Endodermal cell (in vitro differentiated cells): Measurements from ENCODE around the gene CORO2A. TPM values are rescaled to one million over a fixed set of nuclear protein-coding genes. Genes with fewer than 3 reads are reported as not detected.

Source experiments
- DNase-seq: peaks from one replicate; pipeline ENCODE4 v3.0.0-alpha.2; 2017
- H3K27ac ChIP-seq: 2 replicates; pipeline ENCODE4 v1.5.1; 2013; ENCODE audit warnings: mild to moderate bottlenecking, low read depth, low read length, moderate library complexity
- H3K27me3 ChIP-seq: 2 replicates; pipeline ENCODE4 v1.6.1; 2013; ENCODE audit warnings: mild to moderate bottlenecking, low read length, moderate library complexity; ENCODE audit not compliant: insufficient read depth, control insufficient read depth, poor library complexity, severe bottlenecking
- H3K36me3 ChIP-seq: 2 replicates; pipeline ENCODE4 v1.7.0; 2013; ENCODE audit warnings: mild to moderate bottlenecking, low read length, moderate library complexity; ENCODE audit not compliant: control insufficient read depth, insufficient read depth
- H3K4me1 ChIP-seq: one replicate; pipeline ENCODE4 v1.7.0; 2013; ENCODE audit warnings: low read length; ENCODE audit not compliant: control insufficient read depth, insufficient read depth
- H3K4me3 ChIP-seq: 2 replicates; pipeline ENCODE4 v1.5.1; 2013; ENCODE audit warnings: mild to moderate bottlenecking, low read length, moderate library complexity
- H3K9ac ChIP-seq: 2 replicates; pipeline ENCODE4 v1.6.1; 2013; ENCODE audit warnings: mild to moderate bottlenecking, low read length, moderate library complexity; ENCODE audit not compliant: poor library complexity, severe bottlenecking; ENCODE audit errors: extremely low read depth
- H3K9me3 ChIP-seq: 2 replicates; pipeline ENCODE4 v1.6.1; 2013; ENCODE audit warnings: mild to moderate bottlenecking, low read length, moderate library complexity; ENCODE audit not compliant: control insufficient read depth
- H3K27ac Mint-ChIP-seq: 2 replicates; pipeline ENCODE4 v1.8.0; 2020; ENCODE audit warnings: mixed read lengths
- H3K27me3 Mint-ChIP-seq: 2 replicates; pipeline ENCODE4 v1.8.0; 2021; ENCODE audit warnings: mild to moderate bottlenecking, mixed read lengths; ENCODE audit not compliant: insufficient read depth
- H3K36me3 Mint-ChIP-seq: 2 replicates; pipeline ENCODE4 v1.8.0; 2020; ENCODE audit warnings: low read depth, mixed read lengths
- H3K4me1 Mint-ChIP-seq: 2 replicates; pipeline ENCODE4 v1.8.0; 2020; ENCODE audit warnings: mixed read lengths
- H3K4me3 Mint-ChIP-seq: 2 replicates; pipeline ENCODE4 v1.8.0; 2020; ENCODE audit warnings: mild to moderate bottlenecking, moderate library complexity, mixed read lengths
- H3K9me3 Mint-ChIP-seq: 2 replicates; pipeline ENCODE4 v1.8.0; 2020; ENCODE audit warnings: mild to moderate bottlenecking, mixed read lengths
- WGBS, 2 experiments: methylation state at CpG; one replicate each; pipeline versions ENCODE4 v1.1.5 to v1.1.7; 2013; ENCODE audit warnings: missing lambda C conversion rate in 2 of 2, mixed read lengths in 1 of 2; ENCODE audit not compliant: insufficient coverage in 1 of 2, insufficient read length in 1 of 2; 5-methylcytosine and 5-hydroxymethylcytosine counted together
- total RNA-seq, 2 donors: library from RNA; stranded (reverse); fragmentation: NEBNext Ultra II Directional in 1 of 2; extraction: Animal tissue kit (Norgen Biotek cat#: 25700) in 1 of 2; gene quantifications; 2 replicates in 1 of 2; 3 replicates in 1 of 2; pipeline ENCODE4 v1.2.1, GENCODE V29; 2021
- TF ChIP-seq, protein P1 (sequence below): fragments of 200-600 bp; sonication (generic); conservative IDR thresholded peaks from 2 replicates; pipeline ENCODE4 v1.5.0; 2021; ENCODE audit warnings: antibody characterized with exemption, mild to moderate bottlenecking

CORO2A gene
- total RNA-seq, 2 donors from 2014 or later, result 21.0 to 22.8 TPM

DNA sequence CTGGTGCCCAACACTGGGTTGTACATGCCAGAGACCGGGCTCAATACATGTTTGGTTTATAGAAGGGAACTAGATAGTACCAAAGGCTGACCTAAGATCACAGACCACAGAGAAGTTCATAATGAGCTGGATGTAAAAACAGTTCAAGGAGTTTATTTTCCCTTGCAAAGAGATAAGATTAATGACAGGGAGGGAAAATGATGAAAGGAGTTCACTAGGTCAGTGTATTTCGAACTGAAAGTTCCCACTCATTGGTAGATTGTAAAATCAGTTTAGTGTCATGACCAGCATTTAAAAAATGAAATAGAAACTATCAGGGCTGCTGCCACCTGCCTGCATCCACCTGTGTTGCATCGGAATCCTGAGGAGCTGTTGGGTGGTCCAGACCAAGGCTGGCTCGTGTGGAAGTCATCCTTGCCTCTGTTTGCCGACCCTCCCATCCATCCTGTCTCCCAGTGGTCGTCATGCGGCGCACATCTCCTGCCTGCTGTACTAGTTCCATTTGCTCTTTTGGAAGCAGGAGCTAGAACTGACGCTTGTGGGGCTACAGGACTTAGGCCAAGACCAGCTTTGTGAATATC lies 41.9 kb upstream of the CORO2A start:
- Mint-ChIP-seq H3K9me3 (no peaks in the 10 kb centered on the region), H3K27me3 (no peaks in the 10 kb centered on the region), H3K4me1 (no peaks in the 10 kb centered on the region), H3K36me3 (peaks cover 36% of the 10 kb centered on the region), H3K4me3 (no peak overlapping the region), H3K27ac (peak overlapping the region; percentile 66)
- no peaks in the 10 kb centered on the region for H3K9me3 ChIP-seq
- H3K4me1 ChIP-seq, result no peaks in the 10 kb centered on the region
- H3K9ac ChIP-seq, result no peak overlapping the region
- WGBS, 2 experiments, result 85 to 92% methylated on average over 8 to 9 of the region's 9 CpGs
- H3K27me3 ChIP-seq, result no peaks in the 10 kb centered on the region
- H3K27ac ChIP-seq, result no peak overlapping the region
- no peak for DNase-seq
- peaks cover 5% of the 10 kb centered on the region for H3K36me3 ChIP-seq
- TF ChIP-seq, protein P1, sequence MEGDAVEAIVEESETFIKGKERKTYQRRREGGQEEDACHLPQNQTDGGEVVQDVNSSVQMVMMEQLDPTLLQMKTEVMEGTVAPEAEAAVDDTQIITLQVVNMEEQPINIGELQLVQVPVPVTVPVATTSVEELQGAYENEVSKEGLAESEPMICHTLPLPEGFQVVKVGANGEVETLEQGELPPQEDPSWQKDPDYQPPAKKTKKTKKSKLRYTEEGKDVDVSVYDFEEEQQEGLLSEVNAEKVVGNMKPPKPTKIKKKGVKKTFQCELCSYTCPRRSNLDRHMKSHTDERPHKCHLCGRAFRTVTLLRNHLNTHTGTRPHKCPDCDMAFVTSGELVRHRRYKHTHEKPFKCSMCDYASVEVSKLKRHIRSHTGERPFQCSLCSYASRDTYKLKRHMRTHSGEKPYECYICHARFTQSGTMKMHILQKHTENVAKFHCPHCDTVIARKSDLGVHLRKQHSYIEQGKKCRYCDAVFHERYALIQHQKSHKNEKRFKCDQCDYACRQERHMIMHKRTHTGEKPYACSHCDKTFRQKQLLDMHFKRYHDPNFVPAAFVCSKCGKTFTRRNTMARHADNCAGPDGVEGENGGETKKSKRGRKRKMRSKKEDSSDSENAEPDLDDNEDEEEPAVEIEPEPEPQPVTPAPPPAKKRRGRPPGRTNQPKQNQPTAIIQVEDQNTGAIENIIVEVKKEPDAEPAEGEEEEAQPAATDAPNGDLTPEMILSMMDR, result peak; percentile 66
- H3K4me3 ChIP-seq, result no peak overlapping the region

DNA sequence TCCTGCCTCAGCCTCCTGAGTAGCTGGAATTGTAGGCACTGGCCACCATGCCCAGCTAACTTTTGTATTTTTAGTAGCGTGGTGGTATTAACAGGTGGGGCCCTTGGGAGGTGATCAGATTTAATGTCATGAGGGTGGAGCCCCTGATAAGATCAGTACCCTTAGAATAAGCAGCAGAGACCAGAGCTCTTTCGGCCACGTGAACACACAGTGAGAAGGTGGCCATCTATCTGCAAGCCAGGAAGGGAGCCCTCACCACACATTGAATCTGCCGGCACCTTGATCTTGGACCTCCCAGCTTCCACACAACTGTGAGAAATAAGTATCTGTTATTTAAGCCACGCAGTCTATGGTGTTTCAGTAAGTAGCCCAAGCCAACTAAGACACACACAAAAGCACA lies 40.5 kb upstream of the CORO2A start:
- Histone ChIP-seq H3K36me3 (peaks cover 18% of the 10 kb centered on the region), H3K27me3 (no peaks in the 10 kb centered on the region), H3K9ac (no peak overlapping the region), H3K4me1 (no peaks in the 10 kb centered on the region), H3K4me3 (no peak overlapping the region), H3K27ac (no peak overlapping the region), H3K9me3 (no peaks in the 10 kb centered on the region)
- Mint-ChIP-seq H3K36me3 (peaks cover 41% of the 10 kb centered on the region), H3K4me3 (no peak overlapping the region), H3K4me1 (no peaks in the 10 kb centered on the region), H3K27me3 (no peaks in the 10 kb centered on the region), H3K9me3 (no peaks in the 10 kb centered on the region), H3K27ac (no peak overlapping the region)
- 83 to 97% methylated on average over 4 to 5 of the region's 5 CpGs for WGBS, 2 experiments
- TF ChIP-seq, protein P1, result no peak
- DNase-seq, result no peak

DNA sequence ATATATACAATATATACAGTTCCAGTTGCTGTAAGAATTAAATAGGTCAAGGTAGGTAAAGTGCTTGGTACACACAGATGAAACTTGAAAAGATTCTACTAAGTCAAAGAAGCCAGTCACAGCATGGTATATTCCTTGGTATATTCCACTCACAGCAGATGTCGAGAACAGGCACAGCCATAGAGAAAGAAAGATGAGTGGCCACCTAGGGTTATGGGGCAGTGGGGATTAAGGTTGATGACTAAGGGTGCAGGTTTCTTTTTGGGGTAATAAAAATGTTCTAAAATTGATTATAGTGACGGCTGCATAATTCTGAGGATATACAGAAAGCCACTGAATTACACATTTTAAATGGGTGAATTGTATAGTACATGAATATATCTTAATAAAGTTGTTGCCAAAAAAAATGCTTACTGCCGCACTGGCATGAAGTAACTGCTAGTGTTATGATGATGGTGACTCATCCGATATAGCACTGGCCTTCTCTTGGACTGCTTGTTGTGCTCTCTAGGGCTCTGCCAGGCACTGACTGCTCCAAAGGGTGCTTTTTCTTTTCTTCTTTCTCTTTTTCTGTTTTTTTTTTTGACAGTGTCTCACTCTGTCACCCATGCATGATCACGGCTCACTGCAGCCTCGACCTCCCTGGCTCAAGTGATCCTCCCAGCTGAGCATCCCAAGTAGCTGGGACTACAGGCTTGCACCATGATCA lies 39.5 kb upstream of the CORO2A start:
- no peak overlapping the region for H3K27ac ChIP-seq
- TF ChIP-seq, protein P1, result no peak
- H3K4me3 Mint-ChIP-seq, result no peak overlapping the region
- H3K9me3 Mint-ChIP-seq, result no peaks in the 10 kb centered on the region
- WGBS, 2 experiments, result 90 to 100% methylated on average over 5 to 6 of the region's 6 CpGs
- no peaks in the 10 kb centered on the region for H3K9me3 ChIP-seq
- peaks cover 45% of the 10 kb centered on the region for H3K36me3 Mint-ChIP-seq
- no peaks in the 10 kb centered on the region for H3K27me3 ChIP-seq
- H3K27ac Mint-ChIP-seq, result no peak overlapping the region
- peaks cover 18% of the 10 kb centered on the region for H3K36me3 ChIP-seq
- H3K4me3 ChIP-seq, result no peak overlapping the region
- no peak overlapping the region for H3K9ac ChIP-seq
- no peaks in the 10 kb centered on the region for H3K4me1 Mint-ChIP-seq
- no peaks in the 10 kb centered on the region for H3K4me1 ChIP-seq
- H3K27me3 Mint-ChIP-seq, result no peaks in the 10 kb centered on the region
- DNase-seq, result no peak
